Measurements from ENCODE around the gene IL5RA. TPM values are rescaled to one million over a fixed set of nuclear protein-coding genes. Genes with fewer than 3 reads are reported as not detected.

The IL5RA gene
- total RNA-seq = not detected in 2 replicates

GRCh38 chr3:3110299-3110630 lies at the start of gene IL5RA:
Gene IL5RA, minus strand, starts transcription at chr3:3110374. Its CDS starts 5,390 bp downstream, at chr3:3104984.

GRCh38 chr3:3126477-3127431 lies 16.6 kb upstream of the IL5RA start, which contains the start of gene TRNT1:
Gene TRNT1, plus strand, starts transcription at chr3:3126940. Its CDS starts 2,101 bp downstream, at chr3:3129041.

Small RNA genes lying within 50 kb of the gene (small RNA-seq; reads per million reads assigned to genes)
- gene RF00416 = not detected

Other genes with a start within 250 kb of the IL5RA start
- 15.1 and 25.8 TPM in 2 replicates for gene TRNT1, start 16.6 kb upstream of the IL5RA start, total RNA-seq
- gene CRBN, start 69.3 kb upstream of the IL5RA start, total RNA-seq = 28.9 and 39.7 TPM in 2 replicates